ENCODE results near the gene FJX1.

DNA sequence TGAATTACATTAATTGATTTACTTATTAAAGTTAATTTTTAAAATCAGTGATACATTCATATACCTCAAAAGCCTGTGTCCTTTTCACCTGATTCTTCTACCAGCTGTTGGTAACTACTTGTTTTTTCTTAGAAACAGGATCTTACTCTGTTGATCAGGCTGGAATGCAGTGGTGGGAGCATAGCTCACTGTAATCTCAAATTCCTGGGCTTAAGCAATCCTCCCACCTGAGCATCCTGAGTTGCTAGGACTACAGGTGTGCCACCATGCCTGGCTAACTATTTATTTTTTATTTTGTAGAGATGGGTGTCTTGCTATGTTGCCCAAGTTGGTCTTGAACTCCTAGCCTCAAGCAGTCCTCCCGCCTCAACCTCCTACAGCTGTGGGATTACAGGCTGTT lies 49.0 kb downstream of the FJX1 start:
- TF ChIP-seq EP300 (IDR thresholded peaks at IDR 0.05; ENCODE audit: borderline replicate concordance) (no peak), RAD21 (IDR thresholded peaks at IDR 0.05; ENCODE audit: low read depth) (no peak), TAF1 (IDR thresholded peaks at IDR 0.05; ENCODE audit: low read depth) (no peak), TEAD4 (IDR thresholded peaks at IDR 0.05) (no peak), ZBTB7A (IDR thresholded peaks at IDR 0.05; ENCODE audit: low read depth) (no peak), NFIC (IDR thresholded peaks at IDR 0.05) (no peak)
- TF ChIP-seq, protein P1, sequence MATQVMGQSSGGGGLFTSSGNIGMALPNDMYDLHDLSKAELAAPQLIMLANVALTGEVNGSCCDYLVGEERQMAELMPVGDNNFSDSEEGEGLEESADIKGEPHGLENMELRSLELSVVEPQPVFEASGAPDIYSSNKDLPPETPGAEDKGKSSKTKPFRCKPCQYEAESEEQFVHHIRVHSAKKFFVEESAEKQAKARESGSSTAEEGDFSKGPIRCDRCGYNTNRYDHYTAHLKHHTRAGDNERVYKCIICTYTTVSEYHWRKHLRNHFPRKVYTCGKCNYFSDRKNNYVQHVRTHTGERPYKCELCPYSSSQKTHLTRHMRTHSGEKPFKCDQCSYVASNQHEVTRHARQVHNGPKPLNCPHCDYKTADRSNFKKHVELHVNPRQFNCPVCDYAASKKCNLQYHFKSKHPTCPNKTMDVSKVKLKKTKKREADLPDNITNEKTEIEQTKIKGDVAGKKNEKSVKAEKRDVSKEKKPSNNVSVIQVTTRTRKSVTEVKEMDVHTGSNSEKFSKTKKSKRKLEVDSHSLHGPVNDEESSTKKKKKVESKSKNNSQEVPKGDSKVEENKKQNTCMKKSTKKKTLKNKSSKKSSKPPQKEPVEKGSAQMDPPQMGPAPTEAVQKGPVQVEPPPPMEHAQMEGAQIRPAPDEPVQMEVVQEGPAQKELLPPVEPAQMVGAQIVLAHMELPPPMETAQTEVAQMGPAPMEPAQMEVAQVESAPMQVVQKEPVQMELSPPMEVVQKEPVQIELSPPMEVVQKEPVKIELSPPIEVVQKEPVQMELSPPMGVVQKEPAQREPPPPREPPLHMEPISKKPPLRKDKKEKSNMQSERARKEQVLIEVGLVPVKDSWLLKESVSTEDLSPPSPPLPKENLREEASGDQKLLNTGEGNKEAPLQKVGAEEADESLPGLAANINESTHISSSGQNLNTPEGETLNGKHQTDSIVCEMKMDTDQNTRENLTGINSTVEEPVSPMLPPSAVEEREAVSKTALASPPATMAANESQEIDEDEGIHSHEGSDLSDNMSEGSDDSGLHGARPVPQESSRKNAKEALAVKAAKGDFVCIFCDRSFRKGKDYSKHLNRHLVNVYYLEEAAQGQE (IDR thresholded peaks at IDR 0.05; ENCODE audit: low read depth), result no peak
